HEK293 (cell line): ENCODE results near the gene ANGPTL2.

Source experiments
- CTCF ChIA-PET: fragments of 350-600 bp; formaldehyde crosslinking; extraction: SDS; loops from one replicate; lab custom pipeline; 2021; ENCODE audit warnings: antibody characterized with exemption; lab: Yijun Ruan, JAX
- POLR2A ChIA-PET: fragments of 300-600 bp; formaldehyde crosslinking; extraction: SDS; loops from one replicate; lab custom pipeline; 2020; ENCODE audit warnings: antibody characterized with exemption, inconsistent platforms; lab: Yijun Ruan, JAX
- H3K27ac ChIP-seq: fragments of 200-500 bp; sonication (Bioruptor generic); 2 replicates; pipeline ENCODE4 v1.5.1; 2014; ENCODE audit warnings: low read depth, low read length, control low read depth, inconsistent platforms; ENCODE audit errors: extremely low read depth
- H3K36me3 ChIP-seq, 2 experiments: fragments of 200-500 bp in 1 of 2; sonication (Bioruptor generic) in 1 of 2; 1 replicate in 1 of 2; 2 replicates in 1 of 2; pipeline ENCODE4 v1.5.1; 2014 to 2017; ENCODE audit warnings: inconsistent platforms in 2 of 2, low read length in 2 of 2; ENCODE audit not compliant: control insufficient read depth in 2 of 2, insufficient read depth in 1 of 2
- H3K4me1 ChIP-seq: fragments of 200-500 bp; sonication (Bioruptor generic); 2 replicates; pipeline ENCODE4 v1.5.1; 2014; ENCODE audit warnings: mild to moderate bottlenecking, low read length, inconsistent platforms; ENCODE audit not compliant: control insufficient read depth, insufficient read depth
- H3K4me3 ChIP-seq: 2 replicates; pipeline ENCODE4 v1.5.1; 2011; ENCODE audit warnings: low read depth, mild to moderate bottlenecking, control low read depth, low read length, moderate library complexity
- H3K9me3 ChIP-seq: fragments of 200-500 bp; sonication (Bioruptor generic); 2 replicates; pipeline ENCODE4 v1.5.1; 2014; ENCODE audit warnings: low read depth, low read length, inconsistent platforms; ENCODE audit not compliant: control insufficient read depth, insufficient read depth
- FEZF1 ChIP-seq: fragments of 450-650 bp; formaldehyde crosslinking; IDR thresholded peaks from 2 replicates; pipeline ENCODE4 v1.5.1; 2016; ENCODE audit warnings: missing biosample characterization, missing genetic modification characterization
- GLI2 ChIP-seq: fragments of 450-650 bp; formaldehyde crosslinking; IDR thresholded peaks from 2 replicates; pipeline ENCODE4; 2017; ENCODE audit warnings: missing biosample characterization, missing genetic modification characterization, low read depth, borderline replicate concordance
- HOXC10 ChIP-seq: sonication (generic); formaldehyde crosslinking; IDR thresholded peaks from 2 replicates; pipeline ENCODE4 v1.8.1; 2023; ENCODE audit warnings: mild to moderate bottlenecking, missing genetic modification reagents
- OVOL3 ChIP-seq: fragments of 450-650 bp; formaldehyde crosslinking; IDR thresholded peaks from 2 replicates; pipeline ENCODE4 v1.5.1; 2016; ENCODE audit warnings: missing biosample characterization, missing genetic modification characterization
- RBAK ChIP-seq: fragments of 450-650 bp; formaldehyde crosslinking; IDR thresholded peaks from 2 replicates; pipeline ENCODE4 v1.5.1; 2016; ENCODE audit warnings: missing biosample characterization, missing genetic modification characterization
- REST ChIP-seq: fragments of 450-650 bp; formaldehyde crosslinking; IDR thresholded peaks from 2 replicates; pipeline ENCODE4 v1.5.1; 2016; ENCODE audit warnings: missing biosample characterization, missing genetic modification characterization
- SP7 ChIP-seq: fragments of 450-650 bp; formaldehyde crosslinking; IDR thresholded peaks from 2 replicates; pipeline ENCODE4 v1.5.1; 2016; ENCODE audit warnings: missing biosample characterization, missing genetic modification characterization
- ZBTB20 ChIP-seq: fragments of 450-650 bp; formaldehyde crosslinking; IDR thresholded peaks from 2 replicates; pipeline ENCODE4 v1.5.1; 2016; ENCODE audit warnings: missing biosample characterization, missing genetic modification characterization
- ZBTB44 ChIP-seq: fragments of 450-650 bp; IDR thresholded peaks from 2 replicates; pipeline ENCODE4 v1.5.1; 2018; ENCODE audit warnings: missing biosample characterization, mild to moderate bottlenecking, missing genetic modification characterization
- ZBTB48 ChIP-seq: fragments of 450-650 bp; formaldehyde crosslinking; IDR thresholded peaks from 2 replicates; pipeline ENCODE4 v1.5.1; 2016; ENCODE audit warnings: missing biosample characterization, missing genetic modification characterization
- ZBTB6 ChIP-seq: fragments of 450-650 bp; formaldehyde crosslinking; IDR thresholded peaks from 2 replicates; pipeline ENCODE4 v1.5.1; 2017; ENCODE audit warnings: missing biosample characterization, missing genetic modification characterization
- ZFHX2 ChIP-seq: fragments of 450-650 bp; formaldehyde crosslinking; conservative IDR thresholded peaks from 2 replicates; pipeline ENCODE4 v1.5.1; 2016; ENCODE audit warnings: missing biosample characterization, missing genetic modification characterization
- ZFP69B ChIP-seq: fragments of 450-650 bp; formaldehyde crosslinking; IDR thresholded peaks from 2 replicates; pipeline ENCODE4 v1.5.1; 2016; ENCODE audit warnings: missing biosample characterization, missing genetic modification characterization
- ZNF121 ChIP-seq: fragments of 450-650 bp; formaldehyde crosslinking; IDR thresholded peaks from 2 replicates; pipeline ENCODE4 v1.5.1; 2016; ENCODE audit warnings: missing biosample characterization, missing genetic modification characterization
- ZNF138 ChIP-seq: fragments of 450-650 bp; formaldehyde crosslinking; IDR thresholded peaks from 2 replicates; pipeline ENCODE4 v1.5.1; 2016; ENCODE audit warnings: missing biosample characterization, missing genetic modification characterization, borderline replicate concordance
- ZNF155 ChIP-seq: fragments of 450-650 bp; formaldehyde crosslinking; IDR thresholded peaks from 2 replicates; pipeline ENCODE4 v1.5.1; 2016; ENCODE audit warnings: missing biosample characterization, missing genetic modification characterization
- ZNF266 ChIP-seq: fragments of 450-650 bp; formaldehyde crosslinking; IDR thresholded peaks from 2 replicates; pipeline ENCODE4 v1.5.1; 2016; ENCODE audit warnings: missing biosample characterization, missing genetic modification characterization, low read depth
- ZNF311 ChIP-seq: fragments of 450-650 bp; formaldehyde crosslinking; IDR thresholded peaks from 2 replicates; pipeline ENCODE4 v1.5.1; 2017; ENCODE audit warnings: missing biosample characterization, missing genetic modification characterization, borderline replicate concordance
- ZNF521 ChIP-seq: fragments of 450-650 bp; formaldehyde crosslinking; IDR thresholded peaks from 2 replicates; pipeline ENCODE4 v1.5.1; 2017; ENCODE audit warnings: missing biosample characterization, mild to moderate bottlenecking, missing genetic modification characterization
- ZNF777 ChIP-seq: fragments of 450-650 bp; formaldehyde crosslinking; IDR thresholded peaks from 2 replicates; pipeline ENCODE4 v1.5.1; 2017; ENCODE audit warnings: missing biosample characterization, missing genetic modification characterization, borderline replicate concordance

ANGPTL2 gene

GRCh38 chr9:127116957-127117356 lies 5.5 kb downstream of the ANGPTL2 start:
- Histone ChIP-seq H3K36me3 (no peaks in the 10 kb centered on the region), H3K9me3 (no peaks in the 10 kb centered on the region), H3K4me3 (no peak overlapping the region), H3K27ac (no peak overlapping the region), H3K4me1 (peaks cover 10% of the 10 kb centered on the region)
- POLR2A ChIA-PET, result no interaction called here
- CTCF ChIA-PET, result interaction anchor here (0.8 to 1.5 kb wide), 2 partner anchors 82 to 176 kb away, joined by 3 to 5 read pairs; no protein-coding TSS in a partner anchor
- TF ChIP-seq SP7 (tag by site-specific recombination) (no peak), ZFP69B (tag by site-specific recombination) (no peak), ZNF777 (tag by site-specific recombination) (no peak), ZBTB44 (no peak), ZNF121 (tag by site-specific recombination) (no peak), OVOL3 (tag by site-specific recombination) (no peak), ZNF311 (tag by site-specific recombination) (no peak), HOXC10 (no peak), ZBTB20 (tag by site-specific recombination) (no peak), ZFHX2 (tag by site-specific recombination) (no peak)

- CTCF ChIA-PET, result interaction anchor here (0.6 to 1.5 kb wide), 4 partner anchors 73 to 175 kb away, joined by 3 read pairs; no protein-coding TSS in a partner anchor
These were observed 6.2 kb downstream of the ANGPTL2 start for GRCh38 chr9:127116088-127116726.

More at GRCh38 chr9:127116088-127116726, 6.2 kb downstream of the ANGPTL2 start:
- POLR2A ChIA-PET, result no interaction called here
- H3K36me3 ChIP-seq, result no peaks in the 10 kb centered on the region
- TF ChIP-seq ZNF521 (tag by site-specific recombination) (no peak), ZNF138 (tag by site-specific recombination) (no peak), REST (tag by site-specific recombination) (no peak), ZBTB48 (tag by site-specific recombination) (no peak), ZNF266 (tag by site-specific recombination) (no peak), GLI2 (tag by site-specific recombination) (no peak), FEZF1 (no peak), ZBTB6 (tag by site-specific recombination) (no peak), RBAK (tag by site-specific recombination) (no peak), ZNF155 (tag by site-specific recombination) (no peak)
- no peak overlapping the region for H3K4me3 ChIP-seq
- H3K9me3 ChIP-seq, result no peaks in the 10 kb centered on the region
- peaks cover 10% of the 10 kb centered on the region for H3K4me1 ChIP-seq
- no peak overlapping the region for H3K27ac ChIP-seq
